Hepatocyte (in vitro differentiated cells): ENCODE data around the gene CAMKK2.

Experiments
- EZH2 ChIP-seq: fragments of 200-600 bp; sonication (generic); IDR thresholded peaks from 2 replicates; pipeline ENCODE4 v1.6.1; 2016; ENCODE audit warnings: antibody characterized with exemption, mild to moderate bottlenecking, borderline replicate concordance
- EZH2phosphoT487 ChIP-seq: fragments of 200-600 bp; sonication (generic); IDR thresholded peaks from one replicate; pipeline ENCODE4 v1.6.1; 2018; ENCODE audit warnings: antibody characterized with exemption, mild to moderate bottlenecking, low read depth, moderate library complexity; ENCODE audit not compliant: unreplicated experiment, severe bottlenecking
- TF ChIP-seq, protein P1 (sequence below): fragments of 200-600 bp; sonication (generic); IDR thresholded peaks from 2 replicates; pipeline ENCODE4 v1.5.1; 2016; ENCODE audit warnings: antibody characterized with exemption, mild to moderate bottlenecking; ENCODE audit not compliant: poor library complexity

DNA sequence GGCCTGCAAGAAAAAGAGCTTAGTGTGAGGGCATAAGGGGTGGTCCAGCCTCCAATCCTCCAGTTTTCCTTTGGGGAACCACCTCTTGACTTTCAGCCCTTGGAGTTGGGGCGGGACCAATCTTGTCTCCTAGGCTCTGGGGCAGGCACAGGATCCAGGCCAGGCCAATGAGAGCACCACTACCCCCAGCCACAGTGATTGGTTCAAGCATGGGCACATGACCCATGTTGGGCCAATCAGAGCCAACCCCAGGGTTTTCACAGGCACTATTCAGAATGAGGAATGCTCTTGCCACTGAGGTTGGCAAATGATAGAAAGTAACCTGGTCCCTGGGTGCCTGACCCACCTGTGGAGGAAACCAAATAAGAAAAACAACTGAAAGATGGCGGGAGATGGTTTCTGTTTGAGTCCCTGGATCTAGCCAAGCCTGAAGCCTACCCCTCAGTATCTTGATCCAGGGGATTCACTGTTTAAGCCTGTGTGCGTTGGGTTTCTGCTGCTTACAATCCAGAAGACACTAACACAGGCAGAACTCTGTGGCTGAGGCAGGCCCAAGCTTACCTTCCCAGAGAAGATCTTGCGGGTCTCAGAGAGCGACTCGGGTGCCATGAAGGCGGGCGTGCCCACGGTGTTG is 43.7 kb downstream of the CAMKK2 start:
- TF ChIP-seq, protein P1, sequence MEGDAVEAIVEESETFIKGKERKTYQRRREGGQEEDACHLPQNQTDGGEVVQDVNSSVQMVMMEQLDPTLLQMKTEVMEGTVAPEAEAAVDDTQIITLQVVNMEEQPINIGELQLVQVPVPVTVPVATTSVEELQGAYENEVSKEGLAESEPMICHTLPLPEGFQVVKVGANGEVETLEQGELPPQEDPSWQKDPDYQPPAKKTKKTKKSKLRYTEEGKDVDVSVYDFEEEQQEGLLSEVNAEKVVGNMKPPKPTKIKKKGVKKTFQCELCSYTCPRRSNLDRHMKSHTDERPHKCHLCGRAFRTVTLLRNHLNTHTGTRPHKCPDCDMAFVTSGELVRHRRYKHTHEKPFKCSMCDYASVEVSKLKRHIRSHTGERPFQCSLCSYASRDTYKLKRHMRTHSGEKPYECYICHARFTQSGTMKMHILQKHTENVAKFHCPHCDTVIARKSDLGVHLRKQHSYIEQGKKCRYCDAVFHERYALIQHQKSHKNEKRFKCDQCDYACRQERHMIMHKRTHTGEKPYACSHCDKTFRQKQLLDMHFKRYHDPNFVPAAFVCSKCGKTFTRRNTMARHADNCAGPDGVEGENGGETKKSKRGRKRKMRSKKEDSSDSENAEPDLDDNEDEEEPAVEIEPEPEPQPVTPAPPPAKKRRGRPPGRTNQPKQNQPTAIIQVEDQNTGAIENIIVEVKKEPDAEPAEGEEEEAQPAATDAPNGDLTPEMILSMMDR = no peak
- no peak for TF ChIP-seq EZH2
- TF ChIP-seq EZH2phosphoT487 = no peak
